GM12891 (cell line): ENCODE data around the gene RNASET2.

Experiments used
- POLR2A ChIP-seq: IDR thresholded peaks from 2 replicates; pipeline ENCODE4 v1.6.1; 2011; ENCODE audit warnings: low read depth, low read length, control low read depth
- POLR2AphosphoS5 ChIP-seq: IDR thresholded peaks from 2 replicates; pipeline ENCODE4 v1.6.1; 2011; ENCODE audit warnings: low read depth, low read length, control low read depth

DNA sequence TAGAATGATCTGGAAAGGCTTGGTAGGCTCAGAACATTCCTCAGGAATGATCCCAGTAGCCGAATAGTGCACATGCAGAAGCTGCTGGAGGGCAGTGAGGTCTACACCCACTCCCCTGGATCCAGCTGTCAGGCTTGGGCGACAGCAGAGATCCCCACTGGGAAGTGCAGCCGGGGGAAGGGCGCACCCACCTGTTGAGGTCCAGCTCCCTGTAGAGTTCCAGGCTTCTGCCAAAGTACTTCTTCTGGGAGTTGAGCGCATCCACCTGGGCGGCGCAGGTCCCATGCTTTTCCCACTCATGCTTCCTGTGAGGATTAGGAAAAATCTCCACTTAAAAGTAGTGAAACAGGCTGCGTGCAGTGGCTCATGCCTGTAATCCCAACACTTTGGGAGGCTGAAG, 17.6 kb downstream of the RNASET2 start:
- TF ChIP-seq POLR2A, result no peak
- TF ChIP-seq POLR2AphosphoS5, result no peak
